Thyroid gland (tissue), 4 donors: ENCODE results near the gene ARL4C.

ENCODE experiments used
- CTCF ChIP-seq, 6 experiments: fragments of 200-600 bp in 3 of 6; fragments of 450-650 bp in 3 of 6; sonication (generic) in 3 of 6; IDR thresholded peaks; one replicate each; pipeline ENCODE4 v1.5.1; 2016 to 2019; ENCODE audit warnings: antibody characterized with exemption in 6 of 6, mild to moderate bottlenecking in 2 of 6, inconsistent platforms in 1 of 6, moderate library complexity in 1 of 6
- POLR2A ChIP-seq, 2 donors: fragments of 450-650 bp; IDR thresholded peaks; one replicate each; pipeline ENCODE4 v1.6.1; 2017; ENCODE audit warnings: antibody characterized with exemption in 2 of 2, mild to moderate bottlenecking in 2 of 2, moderate library complexity in 1 of 2

- TF ChIP-seq CTCF (IDR thresholded peaks at IDR 0.05) (no peak), POLR2A (IDR thresholded peaks at IDR 0.05) (no peak)
These were observed 45.6 kb downstream of the ARL4C start for GRCh38 chr2:234451242-234451641.
